Smooth muscle cell (in vitro differentiated cells): ENCODE measurements around the gene JPH3. TPM values are rescaled to one million over a fixed set of nuclear protein-coding genes. Genes with fewer than 3 reads are reported as not detected.

Source experiments
- DNase-seq: peaks from one replicate; lab custom pipeline; 2025; ENCODE audit not compliant: unreplicated experiment; lab: John Stamatoyannopoulos, UW
- H2AFZ ChIP-seq: fragments of 200-600 bp; sonication (generic); 2 replicates; pipeline ENCODE4 v1.6.0; 2016; ENCODE audit warnings: antibody characterized with exemption, low read depth, mild to moderate bottlenecking
- H3F3A ChIP-seq: fragments of 200-600 bp; sonication (generic); 2 replicates; pipeline ENCODE4 v1.6.0; 2017; ENCODE audit warnings: antibody characterized with exemption, low read depth
- H3K27ac ChIP-seq: fragments of 200-600 bp; sonication (generic); 2 replicates; pipeline ENCODE4 v1.5.1; 2016; ENCODE audit warnings: low read depth, mild to moderate bottlenecking
- H3K27me3 ChIP-seq: fragments of 200-600 bp; sonication (generic); 2 replicates; pipeline ENCODE4 v1.6.1; 2016; ENCODE audit warnings: low read depth, mild to moderate bottlenecking
- H3K36me3 ChIP-seq: fragments of 200-600 bp; sonication (generic); 2 replicates; pipeline ENCODE4 v1.5.1; 2016; ENCODE audit warnings: low read depth
- H3K4me1 ChIP-seq: fragments of 200-600 bp; sonication (generic); 2 replicates; pipeline ENCODE4 v1.5.1; 2016; ENCODE audit warnings: low read depth
- H3K4me2 ChIP-seq: fragments of 200-600 bp; sonication (generic); 2 replicates; pipeline ENCODE4 v1.6.0; 2016; ENCODE audit warnings: mild to moderate bottlenecking
- H3K4me3 ChIP-seq: fragments of 200-600 bp; sonication (generic); 2 replicates; pipeline ENCODE4 v1.5.1; 2016; ENCODE audit warnings: mild to moderate bottlenecking
- H3K79me2 ChIP-seq: fragments of 200-600 bp; sonication (generic); 2 replicates; pipeline ENCODE4 v1.6.0; 2016; ENCODE audit warnings: low read depth, mild to moderate bottlenecking
- H3K9ac ChIP-seq: fragments of 200-600 bp; sonication (generic); 2 replicates; pipeline ENCODE4 v1.6.0; 2016; ENCODE audit warnings: low read depth
- H3K9me3 ChIP-seq: fragments of 200-600 bp; sonication (generic); replicated peaks from 2 replicates; pipeline ENCODE4 v1.5.1; 2016; ENCODE audit warnings: low read depth
- H4K20me1 ChIP-seq: fragments of 200-600 bp; sonication (generic); 2 replicates; pipeline ENCODE4 v1.6.0; 2016; ENCODE audit warnings: low read depth
- WGBS: methylation state at CpG from one replicate; pipeline ENCODE4 v1.1.7; 2016; ENCODE audit warnings: low lambda C conversion rate; 5-methylcytosine and 5-hydroxymethylcytosine counted together
- polyA plus RNA-seq: library from polyadenylated mRNA; unstranded; fragments of >200 nt; fragmentation: Nextera tagmentation; extraction: Ambion mirVana; gene quantifications from 2 replicates; pipeline ENCODE4 v1.2.1, GENCODE V29; 2016
- total RNA-seq: library from RNA; depleted of rRNA; stranded (reverse); fragments of >200 nt; gene quantifications from 2 replicates; pipeline ENCODE4 v1.2.3, GENCODE V29; 2014
- TF ChIP-seq, protein P1 (sequence below): fragments of 200-600 bp; sonication (generic); IDR thresholded peaks from 2 replicates; pipeline ENCODE4 v1.5.1; 2017; ENCODE audit warnings: borderline replicate concordance, mild to moderate bottlenecking, antibody characterized with exemption; ENCODE audit not compliant: insufficient read depth, poor library complexity, severe bottlenecking

JPH3 gene
- total and polyA plus RNA-seq, 2 experiments from 2014 or later = 2.1 to 2.4 TPM

DNA sequence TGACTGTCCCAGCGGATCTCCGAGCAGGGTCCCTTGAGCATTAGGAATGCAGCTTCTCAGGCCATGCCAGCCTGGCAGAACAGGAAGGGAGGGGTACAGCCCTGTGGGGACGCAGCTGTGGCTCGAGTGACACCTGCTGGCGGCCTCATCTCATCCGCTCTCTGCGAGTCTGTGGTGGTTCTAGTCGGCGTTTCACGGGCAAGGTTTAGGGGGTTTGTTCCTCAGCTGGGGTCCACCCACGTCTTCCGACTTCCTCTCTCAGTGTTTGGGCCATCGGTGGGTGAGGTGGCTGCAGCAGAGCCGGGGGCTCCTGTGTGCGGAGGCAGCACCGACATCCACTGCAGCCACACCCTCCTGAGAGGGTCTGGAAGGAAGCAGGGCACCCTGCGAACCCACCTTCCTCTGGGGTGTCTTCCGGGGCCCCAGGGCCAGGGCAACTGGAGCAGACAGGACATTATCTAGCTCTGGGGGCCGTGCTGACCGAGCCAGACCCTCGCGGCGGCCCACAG lies 33.3 kb downstream of the JPH3 start:
- H4K20me1 ChIP-seq = peaks cover 4% of the 10 kb centered on the region
- no peaks in the 10 kb centered on the region for H3F3A ChIP-seq
- no peak overlapping the region for H2AFZ ChIP-seq
- H3K4me2 ChIP-seq = peak overlapping the region; percentile 36
- H3K79me2 ChIP-seq = no peaks in the 10 kb centered on the region
- H3K9ac ChIP-seq = no peak overlapping the region
- H3K4me1 ChIP-seq = peaks cover 6% of the 10 kb centered on the region
- no peaks in the 10 kb centered on the region for H3K9me3 ChIP-seq
- H3K27me3 ChIP-seq = no peaks in the 10 kb centered on the region
- TF ChIP-seq, protein P1, sequence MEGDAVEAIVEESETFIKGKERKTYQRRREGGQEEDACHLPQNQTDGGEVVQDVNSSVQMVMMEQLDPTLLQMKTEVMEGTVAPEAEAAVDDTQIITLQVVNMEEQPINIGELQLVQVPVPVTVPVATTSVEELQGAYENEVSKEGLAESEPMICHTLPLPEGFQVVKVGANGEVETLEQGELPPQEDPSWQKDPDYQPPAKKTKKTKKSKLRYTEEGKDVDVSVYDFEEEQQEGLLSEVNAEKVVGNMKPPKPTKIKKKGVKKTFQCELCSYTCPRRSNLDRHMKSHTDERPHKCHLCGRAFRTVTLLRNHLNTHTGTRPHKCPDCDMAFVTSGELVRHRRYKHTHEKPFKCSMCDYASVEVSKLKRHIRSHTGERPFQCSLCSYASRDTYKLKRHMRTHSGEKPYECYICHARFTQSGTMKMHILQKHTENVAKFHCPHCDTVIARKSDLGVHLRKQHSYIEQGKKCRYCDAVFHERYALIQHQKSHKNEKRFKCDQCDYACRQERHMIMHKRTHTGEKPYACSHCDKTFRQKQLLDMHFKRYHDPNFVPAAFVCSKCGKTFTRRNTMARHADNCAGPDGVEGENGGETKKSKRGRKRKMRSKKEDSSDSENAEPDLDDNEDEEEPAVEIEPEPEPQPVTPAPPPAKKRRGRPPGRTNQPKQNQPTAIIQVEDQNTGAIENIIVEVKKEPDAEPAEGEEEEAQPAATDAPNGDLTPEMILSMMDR = peak; percentile 59
- 44% methylated on average over 23 of the region's 23 CpGs for WGBS
- H3K27ac ChIP-seq = no peak overlapping the region
- no peak overlapping the region for H3K4me3 ChIP-seq
- H3K36me3 ChIP-seq = no peaks in the 10 kb centered on the region
- DNase-seq = peak; percentile 27

DNA sequence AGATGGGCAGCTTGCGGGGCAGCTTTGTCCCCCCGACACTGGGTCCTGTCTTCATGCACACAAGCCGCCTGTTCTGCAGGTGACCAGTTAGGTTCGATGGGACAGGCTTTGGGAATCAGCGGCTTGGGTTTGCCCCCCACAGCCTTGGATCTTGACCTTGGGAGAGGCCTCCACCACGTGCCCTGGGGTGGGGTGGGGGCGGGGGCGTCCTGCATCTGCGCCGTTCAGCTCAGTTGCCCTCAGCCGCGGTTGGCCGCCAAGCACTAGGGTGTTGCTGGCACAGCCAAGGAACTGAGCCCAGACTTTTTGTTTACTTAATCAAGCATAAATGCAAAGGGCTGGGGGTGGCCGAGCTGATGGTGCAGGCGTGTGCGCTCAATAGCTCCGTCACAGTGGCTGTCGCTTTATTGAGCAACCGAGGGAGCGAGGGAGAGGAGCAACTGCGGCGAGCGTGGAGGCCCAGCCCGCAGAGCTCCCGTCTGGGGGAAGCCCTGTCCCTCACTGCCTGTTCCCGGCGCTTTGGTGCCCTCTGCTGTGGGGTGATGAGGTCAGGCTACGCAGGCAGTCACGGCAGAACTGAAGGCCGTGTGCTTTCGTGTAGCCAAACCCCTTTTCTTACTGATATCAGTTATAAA lies 33.9 kb downstream of the JPH3 start:
- Histone ChIP-seq H3K9ac (no peak overlapping the region), H3F3A (no peaks in the 10 kb centered on the region), H3K4me1 (peaks cover 6% of the 10 kb centered on the region), H3K36me3 (no peaks in the 10 kb centered on the region), H3K27ac (no peak overlapping the region), H2AFZ (no peak overlapping the region), H3K79me2 (no peaks in the 10 kb centered on the region), H3K4me2 (peak overlapping the region; percentile 36), H3K9me3 (no peaks in the 10 kb centered on the region), H3K27me3 (no peaks in the 10 kb centered on the region), H3K4me3 (no peak overlapping the region), H4K20me1 (peaks cover 4% of the 10 kb centered on the region)
- TF ChIP-seq, protein P1 = peak; percentile 71
- peak; percentile 43 for DNase-seq
- 32% methylated on average over 31 of the region's 31 CpGs for WGBS

DNA sequence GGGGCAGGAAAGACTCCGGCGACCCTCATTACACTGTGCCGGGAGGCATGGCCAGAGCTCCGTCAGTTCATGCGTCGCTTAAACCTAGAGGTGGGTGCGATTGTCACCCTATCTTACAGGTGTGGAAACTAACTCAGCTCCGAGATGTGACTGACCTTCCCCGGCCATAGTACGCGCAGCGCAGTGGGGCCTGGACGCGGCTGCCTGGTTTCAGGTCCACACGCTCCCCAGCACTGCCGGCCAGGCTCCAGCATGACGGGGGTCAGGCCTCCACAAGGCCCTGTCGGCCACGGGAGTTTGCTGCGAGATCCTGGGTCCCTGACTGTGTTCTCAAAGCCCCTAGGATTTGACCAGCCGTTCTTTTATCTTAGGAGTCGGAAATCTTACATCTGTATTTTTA lies 34.4 kb downstream of the JPH3 start:
- no peak overlapping the region for H3K27ac ChIP-seq
- H2AFZ ChIP-seq = no peak overlapping the region
- H3F3A ChIP-seq = no peaks in the 10 kb centered on the region
- H3K27me3 ChIP-seq = no peaks in the 10 kb centered on the region
- no peak overlapping the region for H3K4me3 ChIP-seq
- H4K20me1 ChIP-seq = peaks cover 4% of the 10 kb centered on the region
- no peak overlapping the region for H3K4me2 ChIP-seq
- no peaks in the 10 kb centered on the region for H3K79me2 ChIP-seq
- no peaks in the 10 kb centered on the region for H3K36me3 ChIP-seq
- WGBS = 86% methylated on average over 22 of the region's 22 CpGs
- TF ChIP-seq, protein P1 = no peak
- H3K9me3 ChIP-seq = no peaks in the 10 kb centered on the region
- H3K9ac ChIP-seq = no peak overlapping the region
- H3K4me1 ChIP-seq = peaks cover 6% of the 10 kb centered on the region
- DNase-seq = no peak

DNA sequence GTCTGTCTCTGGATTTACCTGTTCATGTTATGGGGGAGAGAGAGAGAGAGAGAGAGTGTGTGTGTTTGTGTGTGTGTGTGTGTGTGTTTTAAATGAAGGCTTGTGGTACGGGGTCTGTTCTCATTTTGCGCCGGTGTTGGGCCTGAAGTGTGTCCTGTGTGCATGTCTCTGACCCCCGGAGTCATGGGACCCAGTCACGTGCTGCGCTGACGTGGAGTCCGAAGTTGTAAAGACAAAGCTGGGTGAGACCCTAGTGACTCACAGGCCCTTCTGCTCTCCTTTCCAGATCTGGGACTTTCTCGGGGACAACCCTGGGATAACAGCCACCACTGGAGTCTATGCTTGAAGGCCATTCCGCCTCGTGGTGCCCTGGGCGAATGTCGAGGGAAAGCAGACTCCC lies 35.0 kb downstream of the JPH3 start:
- H3K9ac ChIP-seq = no peak overlapping the region
- H4K20me1 ChIP-seq = peaks cover 4% of the 10 kb centered on the region
- no peak overlapping the region for H3K4me2 ChIP-seq
- 90% methylated on average over 13 of the region's 13 CpGs for WGBS
- no peaks in the 10 kb centered on the region for H3K36me3 ChIP-seq
- DNase-seq = no peak
- no peaks in the 10 kb centered on the region for H3K79me2 ChIP-seq
- no peak overlapping the region for H2AFZ ChIP-seq
- H3K4me1 ChIP-seq = peaks cover 6% of the 10 kb centered on the region
- no peaks in the 10 kb centered on the region for H3F3A ChIP-seq
- no peaks in the 10 kb centered on the region for H3K27me3 ChIP-seq
- no peaks in the 10 kb centered on the region for H3K9me3 ChIP-seq
- H3K4me3 ChIP-seq = no peak overlapping the region
- TF ChIP-seq, protein P1 = no peak
- no peak overlapping the region for H3K27ac ChIP-seq
